ENCODE data around the gene MRPL28.
"Not testable (repeated sequence)": the region's sequence is repeated elsewhere in the genome, so short reads cannot be mapped to it uniquely, and the experiment has no call there.

The MRPL28 gene

GRCh38 chr16:389352-389751, 19.0 kb upstream of the MRPL28 start:
- DNase-seq, result no peak

GRCh38 chr16:387761-388666, 17.7 kb upstream of the MRPL28 start:
- DNase-seq, result not testable (repeated sequence)

DNA sequence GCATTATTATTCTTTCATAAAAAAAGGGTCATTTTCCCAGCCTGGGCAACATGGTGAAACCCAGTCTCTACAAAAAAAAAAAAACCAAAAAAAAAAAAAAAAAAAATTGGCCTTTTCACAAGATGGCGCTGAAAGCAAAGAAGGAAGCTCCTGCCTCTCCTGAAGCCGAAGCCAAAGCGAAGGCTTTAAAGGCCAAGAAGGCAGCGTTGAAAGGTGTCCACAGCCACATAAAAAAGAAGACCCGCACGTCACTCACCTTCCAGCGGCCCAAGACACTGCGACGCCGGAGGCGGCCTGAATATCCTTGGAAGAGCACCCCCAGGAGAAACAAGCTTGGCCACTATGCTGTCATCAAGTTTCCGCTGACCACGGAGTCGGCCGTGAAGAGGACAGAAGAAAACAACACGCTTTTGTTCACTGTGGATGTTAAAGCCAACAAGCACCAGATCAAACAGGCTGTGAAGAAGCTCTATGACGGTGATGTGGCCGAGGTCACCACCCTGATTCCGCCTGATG, 16.4 kb upstream of the MRPL28 start:
- DNase-seq, result no peak

GRCh38 chr16:383326-384051, 13.2 kb upstream of the MRPL28 start:
- peak; percentile 30 to 51 for DNase-seq

DNA sequence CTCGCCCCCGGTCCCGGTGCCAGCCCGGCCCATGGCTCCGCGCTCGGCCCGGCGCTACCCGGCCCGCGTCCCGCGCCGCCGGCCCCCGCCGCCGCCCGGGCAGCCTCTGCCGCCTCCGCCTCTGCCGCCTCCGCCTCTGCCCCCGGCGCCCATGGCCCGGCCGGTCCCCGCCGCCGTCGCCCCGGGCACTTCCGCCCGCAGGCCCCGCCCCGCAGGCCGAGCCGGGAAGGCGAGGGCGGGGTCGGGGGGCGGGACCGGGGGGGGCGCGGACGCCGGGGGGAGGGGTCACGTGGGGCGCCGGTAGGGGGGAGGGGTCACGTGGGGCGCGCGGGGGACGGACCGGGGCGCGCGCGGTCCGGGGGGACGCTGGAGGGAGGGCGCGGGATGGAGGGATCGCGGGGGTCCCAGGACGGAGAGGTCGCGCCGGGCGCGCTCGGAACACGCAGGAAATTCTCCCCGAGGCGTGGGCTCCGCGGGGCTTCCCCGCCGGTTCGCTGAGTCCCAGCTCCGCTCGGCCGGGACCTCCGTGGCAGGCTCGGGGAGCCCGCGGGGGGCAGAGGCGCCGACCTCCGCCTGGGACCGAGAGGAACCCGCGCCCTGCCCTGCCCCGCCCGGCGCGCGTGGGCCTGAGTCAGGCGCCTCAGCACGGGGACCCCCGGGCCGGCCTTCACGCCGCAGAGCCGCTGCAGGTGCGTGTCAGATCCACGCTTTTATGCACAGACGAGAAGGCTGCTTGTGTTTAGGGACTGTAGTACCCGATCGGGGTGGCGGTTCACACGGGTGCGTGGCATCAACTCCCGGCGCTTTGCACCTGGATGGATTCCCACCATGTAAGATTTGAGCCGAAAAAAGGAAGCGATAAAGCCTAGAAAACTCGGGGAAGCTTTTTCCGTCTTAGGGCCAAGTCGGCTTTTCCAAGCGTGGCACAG, 11.7 kb upstream of the MRPL28 start, which contains the start of gene PGAP6:
Gene PGAP6, minus strand, starts transcription at position 190 of the 929 bp plus-strand sequence. Its CDS starts 157 bp downstream, at position 33.
- peak; percentile 57 to 77 for DNase-seq

GRCh38 chr16:381012-381788, 10.9 kb upstream of the MRPL28 start:
- DNase-seq, result peak in 1 of 2 donors; percentile 26

GRCh38 chr16:380762-381011, 10.3 kb upstream of the MRPL28 start:
- no peak for DNase-seq

GRCh38 chr16:379961-380761, 9.8 kb upstream of the MRPL28 start:
- peak in 1 of 2 donors; percentile 44 for DNase-seq

DNA sequence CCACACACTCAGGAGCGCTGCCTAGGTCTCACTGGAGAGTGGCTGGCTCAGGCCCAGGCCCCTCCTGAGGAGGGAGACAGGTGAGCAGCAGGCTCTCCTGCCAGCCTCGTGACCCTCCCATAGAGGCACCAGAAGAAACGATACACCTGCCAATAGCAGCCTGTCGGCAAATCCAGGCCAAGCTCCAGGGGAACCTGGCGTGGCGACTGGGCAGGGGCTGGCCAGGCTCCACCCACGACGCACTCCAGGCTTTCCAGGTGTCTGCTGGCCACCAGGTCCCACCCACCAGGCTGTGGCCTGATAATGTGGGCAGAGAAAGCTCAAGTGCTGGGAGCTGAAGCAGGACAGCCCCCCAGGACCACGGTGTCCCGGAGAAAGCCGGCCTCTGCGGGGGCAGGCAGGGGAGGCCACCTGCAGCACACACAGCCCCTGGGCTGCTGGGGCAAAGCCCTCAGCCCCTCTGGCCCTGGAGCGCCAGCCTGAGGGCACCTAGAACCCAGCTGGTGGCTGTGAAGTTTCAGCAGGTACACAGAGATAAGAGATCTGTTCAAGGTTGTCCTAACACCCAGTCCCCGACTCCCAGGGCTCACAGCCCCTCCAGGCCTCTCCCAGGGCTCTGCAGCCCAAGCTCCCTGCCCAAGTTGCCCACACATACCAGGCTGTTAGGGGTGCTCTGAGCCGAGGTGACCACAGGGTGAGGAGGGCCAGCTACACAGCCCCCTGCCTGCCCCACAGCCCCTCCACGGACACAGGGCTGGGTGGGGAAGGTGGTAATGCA, 9.0 kb upstream of the MRPL28 start:
- DNase-seq, result no peak

DNA sequence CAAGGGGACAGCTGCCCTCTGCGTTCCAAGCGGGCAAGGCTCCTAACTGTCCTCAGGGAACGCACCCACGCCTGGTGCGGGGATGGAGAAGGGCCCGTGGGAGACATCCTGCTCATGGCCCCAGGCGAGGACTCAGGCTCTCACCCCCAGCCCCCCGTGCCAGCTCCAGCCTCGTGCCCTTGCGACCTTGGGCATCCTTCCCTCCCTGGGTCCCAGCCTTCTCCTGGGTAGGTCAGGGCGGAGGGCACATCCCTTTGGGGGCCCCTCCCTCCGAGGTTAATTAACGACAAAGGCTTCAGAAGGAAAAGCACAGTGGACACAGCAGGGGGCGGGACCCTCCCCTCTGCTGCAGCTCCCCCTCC, 8.5 kb upstream of the MRPL28 start:
- no peak for DNase-seq

DNA sequence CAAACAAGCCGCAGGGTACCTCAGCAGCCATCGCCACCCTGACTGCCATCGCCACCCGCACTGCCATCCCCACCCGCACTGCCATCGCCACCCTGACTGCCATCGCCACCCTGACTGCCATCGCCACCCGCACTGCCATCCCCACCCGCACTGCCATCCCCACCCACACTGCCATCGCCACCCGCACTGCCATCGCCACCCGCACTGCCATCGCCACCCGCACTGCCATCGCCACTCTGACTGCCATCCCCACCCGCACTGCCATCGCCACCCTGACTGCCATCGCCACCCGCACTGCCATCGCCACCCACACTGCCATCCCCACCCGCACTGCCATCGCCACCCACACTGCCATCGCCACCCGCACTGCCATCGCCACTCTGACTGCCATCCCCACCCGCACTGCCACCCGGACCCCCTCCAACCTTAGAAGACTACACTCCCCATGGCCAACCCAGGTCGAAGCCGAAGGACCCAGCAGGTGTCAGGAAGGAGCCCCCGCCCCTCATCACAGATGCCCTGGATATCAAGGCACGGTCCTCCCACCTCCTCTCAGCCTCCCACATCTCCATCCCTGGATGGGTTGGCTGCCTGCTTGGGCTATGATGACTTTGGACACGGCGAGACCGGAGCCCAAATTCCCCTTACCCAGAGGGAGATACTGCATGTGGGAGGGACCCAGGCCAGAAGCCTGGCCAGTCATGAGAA, 7.9 kb upstream of the MRPL28 start:
- not testable (repeated sequence) for DNase-seq

DNA sequence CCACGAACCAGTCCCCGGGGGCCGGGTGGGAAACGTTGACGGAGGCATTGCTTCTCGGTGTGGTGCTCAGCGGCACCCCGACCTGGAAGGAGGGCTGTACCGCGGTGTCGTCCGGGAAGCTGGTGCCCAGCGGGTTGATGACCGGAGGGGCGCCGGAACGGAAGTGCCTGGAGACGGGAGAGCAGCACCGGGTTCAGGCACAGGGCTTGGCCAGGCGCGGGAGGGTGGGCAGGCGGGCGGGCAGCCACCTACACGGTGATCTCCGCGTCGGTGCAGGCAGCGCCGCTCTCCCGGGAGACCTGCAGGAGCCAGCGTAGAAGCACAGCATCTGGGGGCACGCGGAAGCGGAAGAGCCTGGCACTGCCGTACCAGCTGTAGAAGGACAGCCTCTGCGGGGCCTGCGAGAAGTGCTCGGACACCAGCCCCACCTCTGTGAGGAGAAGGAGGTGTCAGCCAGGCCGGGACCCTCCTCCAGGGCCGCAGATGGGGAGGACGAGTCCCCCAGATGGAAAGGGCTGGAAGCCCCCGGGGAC, 7.1 kb upstream of the MRPL28 start:
- no peak for DNase-seq

DNA sequence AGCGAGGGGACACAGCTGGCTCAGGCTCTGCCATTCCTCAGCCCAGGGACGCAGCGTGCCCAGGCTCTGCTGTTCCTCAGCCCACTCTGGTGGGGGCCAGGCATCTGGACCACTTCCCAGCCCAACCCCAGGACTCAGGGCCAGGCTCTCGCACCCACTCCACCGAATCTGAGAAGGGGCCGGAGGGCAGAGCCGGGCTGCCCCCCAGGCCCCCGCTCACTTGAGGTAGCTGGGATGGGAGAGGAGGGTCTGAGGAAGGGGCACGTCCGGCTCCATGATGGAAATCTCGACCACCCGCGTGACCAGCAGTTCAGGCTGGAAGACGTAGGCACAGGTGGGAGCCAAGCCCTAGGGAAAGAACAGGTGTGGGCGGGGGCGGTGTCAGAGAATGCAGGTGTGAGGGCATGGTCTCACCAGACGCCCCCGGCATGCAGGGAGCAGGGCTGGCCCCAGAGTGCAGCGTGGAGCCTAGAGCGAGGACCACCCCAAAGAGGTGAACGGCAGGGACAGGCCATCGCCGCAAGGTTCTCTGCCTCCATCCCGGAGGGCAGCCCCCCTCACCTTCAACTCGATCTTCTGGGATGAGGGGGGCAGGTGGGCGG, 6.6 kb upstream of the MRPL28 start:
- no peak for DNase-seq

GRCh38 chr16:375927-376816, 5.8 kb upstream of the MRPL28 start:
- no peak for DNase-seq

GRCh38 chr16:375212-375611, 4.9 kb upstream of the MRPL28 start:
- DNase-seq, result no peak

- DNase-seq, result no peak
Measured at GRCh38 chr16:374616-374926, 4.2 kb upstream of the MRPL28 start.

GRCh38 chr16:373848-374615, 3.7 kb upstream of the MRPL28 start:
- no peak for DNase-seq

Measured in CD4-positive, alpha-beta T cell treated with Interferon alpha-2 for 1 hour (primary cell).